ENCODE measurements around the gene IRAK1BP1.

- TF ChIP-seq EZH2 (IDR thresholded peaks at IDR 0.05) (no peak), POLR2AphosphoS5 (IDR thresholded peaks at IDR 0.05; ENCODE audit: borderline replicate concordance, low read depth, low read length) (no peak)
Observed at GRCh38 chr6:78916411-78916810, 49.1 kb downstream of the IRAK1BP1 start.
